ENCODE measurements around the gene CBARP. TPM values are rescaled to one million over a fixed set of nuclear protein-coding genes. Genes with fewer than 3 reads are reported as not detected.
A peak's percentile ranks its signal among the peaks of the same experiment; 100 is the strongest.

Gene CBARP
- total RNA-seq, 1 donor from 2014 or later, result 1.0 TPM

DNA sequence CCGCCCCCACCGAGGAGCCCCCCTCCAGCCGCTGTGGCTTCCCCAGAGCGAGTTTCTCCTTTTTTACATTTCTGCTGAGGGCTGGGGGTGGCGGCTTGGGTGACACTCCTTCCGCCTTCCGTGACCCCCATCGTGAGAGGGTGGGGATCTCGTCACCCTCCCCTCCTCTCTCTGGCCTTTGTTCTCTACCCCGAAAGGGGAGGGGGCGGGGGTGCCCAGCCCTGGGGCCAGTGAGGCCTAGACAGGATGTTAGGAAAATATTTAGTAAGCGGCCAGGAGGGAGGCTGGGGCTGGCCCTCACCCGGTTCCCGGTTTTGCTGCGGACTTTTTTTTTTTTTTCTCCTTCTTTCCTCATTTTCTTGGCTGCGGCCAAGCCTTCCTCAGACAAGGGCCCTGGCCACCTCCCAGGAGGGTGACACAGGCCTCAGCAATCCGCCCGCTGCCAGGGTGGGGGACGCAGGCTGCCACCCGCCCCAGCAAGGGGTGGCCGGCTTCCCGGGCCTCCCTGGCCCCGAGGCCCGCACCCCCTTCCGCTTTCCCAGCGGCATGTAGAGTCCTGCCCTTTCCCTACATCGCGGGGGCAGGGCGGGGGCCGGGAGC, 14.5 kb upstream of the CBARP start:
- Histone ChIP-seq H3K9me3 (no peaks in the 10 kb centered on the region), H3K27ac (peak overlapping the region; percentile 95), H3K4me3 (peak overlapping the region; percentile 81), H3K27me3 (no peaks in the 10 kb centered on the region), H3K4me1 (peaks cover 40% of the 10 kb centered on the region), H3K36me3 (peaks cover 41% of the 10 kb centered on the region)
- ATAC-seq (peak; percentile 35), DNase-seq (peak; percentile 96)
- TF ChIP-seq CTCF (IDR thresholded peaks at IDR 0.05), result no peak
- intact Hi-C loops (cut with DNase I), result no loop called here

GRCh38 chr19:1251330-1252220, 13.8 kb upstream of the CBARP start:
- no peak for TF ChIP-seq CTCF (IDR thresholded peaks at IDR 0.05)
- H3K27ac ChIP-seq, result peak overlapping the region; percentile 95
- intact Hi-C loops (cut with DNase I), result no loop called here
- DNase-seq (peak; percentile 94), ATAC-seq (peak; percentile 2)
- no peaks in the 10 kb centered on the region for H3K27me3 ChIP-seq
- peaks cover 34% of the 10 kb centered on the region for H3K36me3 ChIP-seq
- H3K4me3 ChIP-seq, result peak overlapping the region; percentile 81
- H3K9me3 ChIP-seq, result no peaks in the 10 kb centered on the region
- peaks cover 37% of the 10 kb centered on the region for H3K4me1 ChIP-seq

DNA sequence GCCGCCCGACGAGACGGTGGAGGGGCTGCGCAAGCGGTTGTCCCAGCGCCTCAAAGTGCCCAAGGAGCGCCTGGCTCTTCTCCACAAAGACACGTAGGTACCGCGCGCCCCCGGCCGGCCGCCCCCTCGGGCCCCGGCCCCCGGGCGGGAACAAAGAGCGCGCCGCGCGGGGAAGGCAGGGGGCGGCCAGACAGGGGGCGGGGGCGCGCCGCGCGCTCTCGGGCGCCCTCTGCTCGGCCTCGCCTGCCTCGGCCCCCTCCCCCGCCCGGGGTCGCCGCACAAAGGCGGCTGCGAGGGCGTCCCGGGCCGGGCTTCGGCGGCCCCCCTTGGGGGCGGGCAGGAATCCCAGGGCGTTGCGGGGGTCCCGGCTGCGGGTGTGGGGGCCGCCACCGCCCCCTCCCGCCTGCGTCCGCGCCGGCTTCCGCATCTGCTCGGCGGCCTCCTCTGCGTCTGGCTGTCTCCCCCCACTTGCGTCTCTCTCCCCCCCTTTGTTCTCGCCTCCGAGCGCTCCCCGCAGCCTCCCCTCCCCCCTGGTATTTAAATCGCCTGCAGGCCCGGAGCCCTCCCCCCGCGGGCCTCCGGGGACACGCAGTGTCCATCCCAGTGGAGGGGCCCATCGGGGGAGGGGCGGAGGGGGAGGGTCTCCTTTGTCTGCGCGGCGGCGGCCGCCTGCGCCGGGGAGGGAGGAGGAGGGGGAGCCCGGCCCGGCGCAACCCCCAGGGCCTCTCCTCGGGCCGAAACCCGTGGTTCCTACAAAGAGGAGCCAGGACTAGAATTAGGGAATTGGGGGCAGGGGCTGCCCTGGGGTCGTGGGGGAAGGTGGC, 12.8 kb upstream of the CBARP start:
- H3K27me3 ChIP-seq, result no peaks in the 10 kb centered on the region
- H3K4me1 ChIP-seq, result peaks cover 36% of the 10 kb centered on the region
- peak overlapping the region; percentile 95 for H3K27ac ChIP-seq
- H3K9me3 ChIP-seq, result no peaks in the 10 kb centered on the region
- no peak for ATAC-seq
- H3K4me3 ChIP-seq, result peak overlapping the region; percentile 81
- peaks cover 25% of the 10 kb centered on the region for H3K36me3 ChIP-seq
- intact Hi-C loops (cut with DNase I), result no loop called here
- no peak for TF ChIP-seq CTCF (IDR thresholded peaks at IDR 0.05)
- DNase-seq, result peak; percentile 86

DNA sequence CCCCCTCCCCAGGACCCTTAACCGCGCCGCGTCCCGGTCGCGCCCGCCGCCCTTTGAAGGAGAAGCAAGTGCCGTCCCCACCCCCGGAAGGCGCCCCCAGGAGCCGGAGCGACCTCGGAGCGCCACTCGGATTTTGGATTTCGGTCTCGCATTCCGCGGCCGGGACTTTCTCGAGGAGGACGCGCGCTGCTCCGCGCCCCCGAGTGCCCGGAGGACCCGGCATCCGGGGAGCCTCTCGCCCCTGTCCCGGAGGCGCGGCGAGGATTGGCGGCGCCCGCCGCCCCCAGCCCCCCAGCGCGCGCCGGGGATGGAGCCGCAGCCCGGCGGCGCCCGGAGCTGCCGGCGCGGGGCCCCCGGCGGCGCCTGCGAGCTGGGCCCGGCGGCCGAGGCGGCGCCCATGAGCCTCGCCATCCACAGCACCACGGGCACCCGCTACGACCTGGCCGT, 12.2 kb upstream of the CBARP start:
- no peak for ATAC-seq
- Histone ChIP-seq H3K9me3 (no peaks in the 10 kb centered on the region), H3K4me1 (peaks cover 36% of the 10 kb centered on the region), H3K4me3 (peak overlapping the region; percentile 81), H3K36me3 (peaks cover 18% of the 10 kb centered on the region), H3K27me3 (no peaks in the 10 kb centered on the region), H3K27ac (peak overlapping the region; percentile 95)
- DNase-seq, result no peak
- intact Hi-C loops (cut with DNase I), result no loop called here
- no peak for TF ChIP-seq CTCF (IDR thresholded peaks at IDR 0.05)

DNA sequence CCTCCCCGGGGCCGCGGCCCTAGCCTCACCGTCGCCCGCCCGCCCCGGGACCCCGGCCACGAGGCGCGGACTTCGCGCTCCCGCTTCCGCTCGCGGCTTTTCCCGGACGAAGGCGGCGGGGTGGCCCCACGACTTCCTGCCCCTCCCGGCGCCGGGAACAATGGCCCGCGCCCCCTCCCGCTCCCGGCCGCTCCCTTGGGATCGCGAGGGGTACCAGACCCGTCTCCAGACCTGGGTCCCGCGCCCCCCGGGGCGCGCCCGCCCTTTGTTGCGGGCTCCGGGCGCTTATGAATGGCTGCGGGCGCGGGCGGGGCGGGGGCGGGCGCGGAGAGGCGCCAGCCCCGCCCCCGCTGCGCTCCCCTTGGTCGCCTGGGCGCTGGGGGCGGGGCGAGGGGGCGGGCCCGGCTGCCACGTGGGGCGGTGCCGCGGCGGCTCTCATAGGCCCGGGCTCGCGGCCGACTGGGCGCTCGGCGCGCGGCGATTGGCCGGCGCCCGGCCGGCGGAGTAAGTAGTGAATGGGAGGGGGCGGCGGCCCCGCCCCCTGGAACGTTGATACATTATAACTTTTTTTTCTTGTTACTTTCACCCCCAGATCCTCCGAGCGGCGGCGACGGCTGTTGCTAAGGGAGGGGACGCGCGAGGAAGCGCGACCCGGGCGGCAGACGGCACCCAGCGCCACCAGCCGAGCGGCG, 11.6 kb upstream of the CBARP start:
- DNase-seq (peak; percentile 97), ATAC-seq (peak; percentile 50)
- Histone ChIP-seq H3K4me3 (peak overlapping the region; percentile 81), H3K4me1 (peaks cover 36% of the 10 kb centered on the region), H3K9me3 (no peaks in the 10 kb centered on the region), H3K27ac (peak overlapping the region; percentile 98), H3K27me3 (no peaks in the 10 kb centered on the region), H3K36me3 (peaks cover 13% of the 10 kb centered on the region)
- intact Hi-C loops (cut with DNase I), result no loop called here
- TF ChIP-seq CTCF (IDR thresholded peaks at IDR 0.05), result no peak

Measured in upper lobe of right lung (tissue), 1 donor.